H9 (cell line): ENCODE results near the gene SCLY. TPM values are rescaled to one million over a fixed set of nuclear protein-coding genes. Genes with fewer than 3 reads are reported as not detected.

Source experiments
- DNase-seq: peaks from one replicate; pipeline ENCODE4 v3.0.0-alpha.2; 2017
- H2AFZ ChIP-seq: one replicate; pipeline ENCODE4 v1.6.1; 2013; ENCODE audit warnings: mild to moderate bottlenecking, low read length, control low read depth, moderate library complexity
- H2AK5ac ChIP-seq: 2 replicates; pipeline ENCODE4 v1.6.1; 2013; ENCODE audit warnings: low read length, control low read depth, mixed read lengths; ENCODE audit not compliant: insufficient read length
- H2BK120ac ChIP-seq: one replicate; pipeline ENCODE4 v1.6.1; 2013; ENCODE audit warnings: low read depth, mild to moderate bottlenecking, low read length, control low read depth, inconsistent platforms; ENCODE audit not compliant: poor library complexity, severe bottlenecking
- H2BK12ac ChIP-seq: 2 replicates; pipeline ENCODE4 v1.6.1; 2013; ENCODE audit warnings: low read length, control low read depth, mixed read lengths, low read depth; ENCODE audit not compliant: insufficient read length
- H2BK15ac ChIP-seq: 2 replicates; pipeline ENCODE4 v1.6.1; 2013; ENCODE audit warnings: low read depth, low read length, control low read depth
- H2BK20ac ChIP-seq: one replicate; pipeline ENCODE4 v1.6.1; 2013; ENCODE audit warnings: low read depth, mild to moderate bottlenecking, low read length, control low read depth, inconsistent platforms; ENCODE audit not compliant: poor library complexity, severe bottlenecking
- H2BK5ac ChIP-seq: 2 replicates; pipeline ENCODE4 v1.6.1; 2013; ENCODE audit warnings: low read length, control low read depth, mixed read lengths; ENCODE audit not compliant: insufficient read length
- H3K14ac ChIP-seq: 2 replicates; pipeline ENCODE4 v1.6.1; 2013; ENCODE audit warnings: low read length, control low read depth; ENCODE audit not compliant: insufficient read depth
- H3K18ac ChIP-seq: 2 replicates; pipeline ENCODE4 v1.6.1; 2013; ENCODE audit warnings: low read depth, mild to moderate bottlenecking, mixed read lengths, low read length, control low read depth; ENCODE audit not compliant: insufficient read length
- H3K23ac ChIP-seq: 2 replicates; pipeline ENCODE4 v1.6.1; 2013; ENCODE audit warnings: low read length, control low read depth, mixed read lengths, low read depth; ENCODE audit not compliant: insufficient read length
- H3K23me2 ChIP-seq: 2 replicates; pipeline ENCODE4 v1.6.1; 2013; ENCODE audit warnings: low read depth, mild to moderate bottlenecking, mixed read lengths, low read length, control low read depth; ENCODE audit not compliant: insufficient read length, poor library complexity, severe bottlenecking
- H3K27ac ChIP-seq: 2 replicates; pipeline ENCODE4 v1.5.1; 2013; ENCODE audit warnings: low read length, control low read depth, mixed read lengths, low read depth; ENCODE audit not compliant: insufficient read length
- H3K27me3 ChIP-seq: 2 replicates; pipeline ENCODE4 v1.6.1; 2013; ENCODE audit warnings: low read length, control low read depth, inconsistent platforms; ENCODE audit not compliant: insufficient read depth
- H3K4ac ChIP-seq: 2 replicates; pipeline ENCODE4 v1.6.1; 2013; ENCODE audit warnings: low read depth, mild to moderate bottlenecking, control low read depth, inconsistent platforms, low read length, moderate library complexity
- H3K4me1 ChIP-seq: 2 replicates; pipeline ENCODE4 v1.6.1; 2013; ENCODE audit warnings: low read length, control low read depth, inconsistent platforms; ENCODE audit not compliant: insufficient read depth
- H3K4me2 ChIP-seq: 2 replicates; pipeline ENCODE4 v1.6.1; 2013; ENCODE audit warnings: low read length, control low read depth, mixed read lengths; ENCODE audit not compliant: insufficient read length, insufficient read depth
- H3K56ac ChIP-seq: 2 replicates; pipeline ENCODE4 v1.6.1; 2013; ENCODE audit warnings: low read depth, mild to moderate bottlenecking, mixed read lengths, low read length, control low read depth; ENCODE audit not compliant: insufficient read length
- H3K79me1 ChIP-seq: 2 replicates; pipeline ENCODE4 v1.6.1; 2013; ENCODE audit warnings: low read depth, mild to moderate bottlenecking, moderate library complexity, low read length, control low read depth, inconsistent platforms; ENCODE audit not compliant: insufficient read depth, poor library complexity, severe bottlenecking
- H3K79me2 ChIP-seq: 2 replicates; pipeline ENCODE4 v1.6.1; 2013; ENCODE audit warnings: low read length, control low read depth, inconsistent platforms; ENCODE audit not compliant: insufficient read depth
- H3K9ac ChIP-seq: 2 replicates; pipeline ENCODE4 v1.6.1; 2013; ENCODE audit warnings: low read length, control low read depth, mixed read lengths; ENCODE audit not compliant: insufficient read length; ENCODE audit errors: extremely low read depth
- H3K9me3 ChIP-seq: one replicate; pipeline ENCODE4 v1.6.1; 2013; ENCODE audit warnings: low read depth, low read length, inconsistent platforms; ENCODE audit not compliant: control insufficient read depth
- H3T11ph ChIP-seq: one replicate; pipeline ENCODE4 v1.6.1; 2013; ENCODE audit warnings: mild to moderate bottlenecking, low read length, control low read depth, inconsistent platforms
- H4K20me1 ChIP-seq: one replicate; pipeline ENCODE4 v1.6.1; 2013; ENCODE audit not compliant: control insufficient read depth, insufficient read length, insufficient read depth
- H4K5ac ChIP-seq: 2 replicates; pipeline ENCODE4 v1.6.1; 2013; ENCODE audit warnings: low read depth, mild to moderate bottlenecking, mixed read lengths, low read length, control low read depth; ENCODE audit not compliant: insufficient read length
- H4K8ac ChIP-seq: replicated peaks from 2 replicates; pipeline ENCODE4 v1.6.1; 2013; ENCODE audit warnings: low read length, control low read depth, mixed read lengths, low read depth; ENCODE audit not compliant: insufficient read length
- H4K91ac ChIP-seq: 2 replicates; pipeline ENCODE4 v1.6.1; 2013; ENCODE audit warnings: low read depth, mild to moderate bottlenecking, moderate library complexity, mixed read lengths, low read length, control low read depth; ENCODE audit not compliant: insufficient read length
- H3K27ac Mint-ChIP-seq, 3 experiments: 2 replicates in 2 of 3; 3 replicates in 1 of 3; pipeline ENCODE4 v1.8.0; 2020 to 2021; ENCODE audit warnings: mixed read lengths in 3 of 3, mild to moderate bottlenecking in 1 of 3, moderate library complexity in 1 of 3
- H3K27me3 Mint-ChIP-seq: 2 replicates; pipeline ENCODE4 v1.8.0; 2021; ENCODE audit warnings: low read depth, mild to moderate bottlenecking, moderate library complexity, mixed read lengths
- H3K36me3 Mint-ChIP-seq, 3 experiments: 2 replicates in 2 of 3; 3 replicates in 1 of 3; pipeline ENCODE4 v1.8.0; 2020 to 2021; ENCODE audit warnings: low read depth in 3 of 3, mixed read lengths in 3 of 3; ENCODE audit not compliant: insufficient read depth in 1 of 3
- H3K4me1 Mint-ChIP-seq, 2 experiments: 2 replicates each; pipeline ENCODE4 v1.8.0; 2020; ENCODE audit warnings: mixed read lengths in 2 of 2
- H3K4me3 Mint-ChIP-seq, 2 experiments: 2 replicates in 1 of 2; 3 replicates in 1 of 2; pipeline ENCODE4 v1.8.0; 2020 to 2021; ENCODE audit warnings: mild to moderate bottlenecking in 2 of 2, mixed read lengths in 2 of 2, moderate library complexity in 1 of 2
- H3K9me3 Mint-ChIP-seq, 2 experiments: 2 replicates in 1 of 2; 3 replicates in 1 of 2; pipeline ENCODE4 v1.8.0; 2020; ENCODE audit warnings: mild to moderate bottlenecking in 2 of 2, mixed read lengths in 2 of 2, moderate library complexity in 1 of 2
- CTCF ChIP-seq: fragments of 200-600 bp; sonication (generic); conservative IDR thresholded peaks from 3 replicates; pipeline ENCODE4 v1.8.0; 2021; ENCODE audit warnings: antibody characterized with exemption, mild to moderate bottlenecking
- WGBS: extraction: QIAGEN DNeasy Blood & Tissue Kit; methylation state at CpG from one replicate; pipeline ENCODE4 v1.1.7; 2013; ENCODE audit warnings: missing lambda C conversion rate, low lambda C conversion rate, mixed read lengths; ENCODE audit not compliant: insufficient read length; ENCODE audit errors: extremely low coverage; 5-methylcytosine and 5-hydroxymethylcytosine counted together
- total RNA-seq: library from RNA; stranded (reverse); gene quantifications from 2 replicates; pipeline ENCODE4 v1.2.1, GENCODE V29; 2021

The SCLY gene
- total RNA-seq, 1 experiment from 2014 or later = 55.3 TPM

GRCh38 chr2:238079874-238080327 is 19.1 kb downstream of the SCLY start:
- Mint-ChIP-seq H3K4me3 (no peak overlapping the region), H3K9me3 (0 out of 5 replicates have a peak, but pooled peaks cover 0 to 5% of the 10 kb centered on the region in 2 experiments), H3K27me3 (no peaks in the 10 kb centered on the region), H3K4me1 (peaks cover 29 to 31% of the 10 kb centered on the region in 2 experiments), H3K27ac (peak overlapping the region in 2 of 3 experiments; percentile 5 to 26; a peak in 5 of 7 replicates), H3K36me3 (peaks cover 57 to 85% (median 69%) of the 10 kb centered on the region in 3 experiments)
- H3K18ac ChIP-seq = no peak overlapping the region
- no peak overlapping the region for H2AFZ ChIP-seq
- no peaks in the 10 kb centered on the region for H4K20me1 ChIP-seq
- H3K79me2 ChIP-seq = no peaks in the 10 kb centered on the region
- H3K23ac ChIP-seq = no peak overlapping the region
- DNase-seq = no peak
- no peak overlapping the region for H2BK5ac ChIP-seq
- no peaks in the 10 kb centered on the region for H3K27me3 ChIP-seq
- H3K27ac ChIP-seq = no peak overlapping the region
- H3K9ac ChIP-seq = no peak overlapping the region
- H3K56ac ChIP-seq = no peak overlapping the region
- no peak overlapping the region for H3K14ac ChIP-seq
- H3K4me2 ChIP-seq = no peak overlapping the region
- no peaks in the 10 kb centered on the region for H3K9me3 ChIP-seq
- WGBS = no CpG with 5 or more reads among the region's 2 CpGs
- no peaks in the 10 kb centered on the region for H3K4me1 ChIP-seq
- no peak overlapping the region for H4K91ac ChIP-seq
- H3K4ac ChIP-seq = no peak overlapping the region
- H3K79me1 ChIP-seq = peaks cover 5% of the 10 kb centered on the region
- no peak overlapping the region for H2BK120ac ChIP-seq
- no peaks in the 10 kb centered on the region for H3K23me2 ChIP-seq
- no peak overlapping the region for H2BK20ac ChIP-seq
- TF ChIP-seq CTCF = no peak
- H3T11ph ChIP-seq = no peak overlapping the region
- no peak overlapping the region for H2BK15ac ChIP-seq
- H4K8ac ChIP-seq = no peak overlapping the region
- no peak overlapping the region for H2BK12ac ChIP-seq
- H2AK5ac ChIP-seq = no peak overlapping the region
- H4K5ac ChIP-seq = no peak overlapping the region
